HL-60 (cell line): ENCODE measurements around the gene NABP2.

Experiments
- CTCF ChIP-seq: IDR thresholded peaks from one replicate; pipeline ENCODE4 v1.5.1; 2011; ENCODE audit warnings: low read length, control low read depth, inconsistent platforms; ENCODE audit not compliant: insufficient read depth
- POLR2AphosphoS5 ChIP-seq: IDR thresholded peaks from 2 replicates; pipeline ENCODE4 v1.6.1; 2012; ENCODE audit warnings: low read depth

- no peak for TF ChIP-seq CTCF
- TF ChIP-seq POLR2AphosphoS5, result no peak
These were observed 2.8 kb upstream of the NABP2 start for GRCh38 chr12:56221232-56221756.
